ENCODE data around the gene ARHGEF17. TPM values are rescaled to one million over a fixed set of nuclear protein-coding genes. Genes with fewer than 3 reads are reported as not detected.

The ARHGEF17 gene
- total and polyA plus RNA-seq, 2 experiments from 2014 or later, result 30.2 to 35.6 TPM

DNA sequence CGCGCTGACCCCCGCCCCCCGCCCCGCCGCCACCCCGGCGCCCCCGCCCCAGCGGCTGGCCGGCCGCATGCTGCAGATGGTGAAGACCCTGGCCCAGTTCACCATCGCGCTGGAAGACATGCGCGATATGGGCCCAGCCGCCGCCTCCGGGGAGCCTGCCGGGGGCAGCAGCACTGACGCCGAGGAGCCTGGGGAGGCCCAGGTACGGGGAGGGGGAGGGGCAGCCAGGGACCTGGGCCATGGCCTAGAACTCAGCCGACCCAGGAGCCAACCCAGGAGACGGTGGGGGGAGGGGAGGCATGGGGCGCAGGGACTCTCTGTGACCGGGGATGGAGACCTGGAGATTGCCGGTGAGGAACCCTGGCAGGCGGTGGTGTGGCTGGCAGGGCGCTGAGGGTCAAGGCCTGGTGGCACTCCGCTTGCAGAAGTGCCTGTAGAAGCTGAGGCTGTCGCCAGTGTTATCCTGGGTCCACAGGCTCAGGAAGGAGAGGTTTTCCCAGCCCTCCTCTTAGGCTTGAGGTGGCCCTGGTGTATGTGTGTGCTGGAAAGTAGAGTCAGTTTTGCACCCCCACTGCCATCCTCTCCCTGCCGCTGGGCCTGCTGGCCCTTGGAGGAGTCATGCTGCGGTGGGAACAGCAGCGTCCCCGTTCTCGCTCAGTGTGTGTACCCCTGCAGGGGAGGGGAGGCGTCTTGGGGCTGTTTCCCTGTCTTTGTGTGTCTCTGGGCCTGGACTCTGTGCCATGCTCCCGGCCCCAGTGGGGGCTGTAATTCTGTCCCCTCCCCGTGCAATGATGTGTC lies 35.2 kb downstream of the ARHGEF17 start:
- H3K4me2 ChIP-seq, result peak overlapping the region; percentile 93
- WGBS (ENCODE audit: low lambda C conversion rate, missing lambda C conversion rate), result 48% methylated on average over 25 of the region's 40 CpGs

DNA sequence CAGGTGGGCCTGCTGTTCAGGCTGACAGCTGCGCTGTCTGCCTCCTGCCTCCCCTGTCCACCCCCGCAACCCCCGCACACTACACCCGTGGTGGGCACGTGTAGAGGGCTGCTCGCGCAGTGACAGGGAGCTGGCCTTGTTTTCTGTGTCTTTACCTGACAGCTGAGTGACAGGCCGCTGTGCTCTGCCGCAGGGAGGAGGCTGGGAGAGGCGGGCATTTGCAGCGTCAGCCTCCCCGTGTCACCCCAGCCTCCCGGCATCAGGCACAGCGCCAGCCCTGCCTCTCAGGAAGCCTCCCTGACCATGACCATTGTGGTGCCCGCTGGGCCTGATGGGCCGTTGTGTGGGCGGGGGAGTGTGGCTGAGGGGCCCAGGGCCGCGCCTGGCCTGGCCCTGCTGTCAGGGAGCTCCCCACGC lies 36.1 kb downstream of the ARHGEF17 start:
- no peak overlapping the region for H3K4me3 ChIP-seq
- H3K9me3 ChIP-seq (ENCODE audit: low read depth), result no peaks in the 10 kb centered on the region
- no peak overlapping the region for H3K4me2 ChIP-seq
- DNase-seq (ENCODE audit: low spot score), result no peak
- no peaks in the 10 kb centered on the region for H3K9me2 ChIP-seq (replicated peaks; ENCODE audit: insufficient read depth)
- H4K20me1 ChIP-seq (ENCODE audit: insufficient read depth, poor library complexity, severe bottlenecking), result peaks cover 69% of the 10 kb centered on the region
- H3K4me1 ChIP-seq (ENCODE audit: insufficient read depth), result peaks cover 10% of the 10 kb centered on the region
- H2AFZ ChIP-seq, result no peak overlapping the region
- H3K36me3 ChIP-seq (replicated peaks; ENCODE audit: insufficient read depth, low read depth), result no peaks in the 10 kb centered on the region
- peaks cover 70% of the 10 kb centered on the region for H3K79me2 ChIP-seq
- 89% methylated on average over 17 of the region's 20 CpGs for WGBS (ENCODE audit: low lambda C conversion rate, missing lambda C conversion rate)
- no peak overlapping the region for H3K27ac ChIP-seq
- no peaks in the 10 kb centered on the region for H3K27me3 ChIP-seq
- TF ChIP-seq CTCF (IDR thresholded peaks at IDR 0.05; ENCODE audit: poor library complexity) (no peak), EZH2 (IDR thresholded peaks at IDR 0.05; ENCODE audit: borderline replicate concordance) (no peak), EZH2phosphoT487 (IDR thresholded peaks at IDR 0.05; ENCODE audit: low read depth, severe bottlenecking, unreplicated experiment) (no peak)

More for the DNA sequence above, 35.2 kb downstream of the ARHGEF17 start:
- Histone ChIP-seq H3K4me1 (ENCODE audit: insufficient read depth) (peaks cover 10% of the 10 kb centered on the region), H3K4me3 (no peak overlapping the region), H2AFZ (no peak overlapping the region), H3K36me3 (replicated peaks; ENCODE audit: insufficient read depth, low read depth) (no peaks in the 10 kb centered on the region), H3K9me2 (replicated peaks; ENCODE audit: insufficient read depth) (no peaks in the 10 kb centered on the region), H3K27me3 (no peaks in the 10 kb centered on the region), H3K79me2 (peaks cover 79% of the 10 kb centered on the region), H3K9me3 (ENCODE audit: low read depth) (no peaks in the 10 kb centered on the region), H3K27ac (no peak overlapping the region), H4K20me1 (ENCODE audit: insufficient read depth, poor library complexity, severe bottlenecking) (peaks cover 75% of the 10 kb centered on the region)
- DNase-seq (ENCODE audit: low spot score), result no peak
- no peak for TF ChIP-seq EZH2phosphoT487 (IDR thresholded peaks at IDR 0.05; ENCODE audit: low read depth, severe bottlenecking, unreplicated experiment)
- no peak for TF ChIP-seq CTCF (IDR thresholded peaks at IDR 0.05; ENCODE audit: poor library complexity)
- no peak for TF ChIP-seq EZH2 (IDR thresholded peaks at IDR 0.05; ENCODE audit: borderline replicate concordance)

GRCh38 chr11:73345481-73346160 lies 37.5 kb downstream of the ARHGEF17 start:
- H3K36me3 ChIP-seq (replicated peaks; ENCODE audit: insufficient read depth, low read depth), result no peaks in the 10 kb centered on the region
- no peaks in the 10 kb centered on the region for H3K27me3 ChIP-seq
- no peaks in the 10 kb centered on the region for H3K9me3 ChIP-seq (ENCODE audit: low read depth)
- TF ChIP-seq EZH2 (IDR thresholded peaks at IDR 0.05; ENCODE audit: borderline replicate concordance) (no peak), CTCF (IDR thresholded peaks at IDR 0.05; ENCODE audit: poor library complexity) (no peak), EZH2phosphoT487 (IDR thresholded peaks at IDR 0.05; ENCODE audit: low read depth, severe bottlenecking, unreplicated experiment) (no peak)
- no peak overlapping the region for H3K4me3 ChIP-seq
- H2AFZ ChIP-seq, result no peak overlapping the region
- H3K27ac ChIP-seq, result no peak overlapping the region
- 92% methylated on average over 5 of the region's 5 CpGs for WGBS (ENCODE audit: low lambda C conversion rate, missing lambda C conversion rate)
- no peak overlapping the region for H3K4me2 ChIP-seq
- H3K79me2 ChIP-seq, result peaks cover 56% of the 10 kb centered on the region
- no peaks in the 10 kb centered on the region for H3K9me2 ChIP-seq (replicated peaks; ENCODE audit: insufficient read depth)
- peaks cover 10% of the 10 kb centered on the region for H3K4me1 ChIP-seq (ENCODE audit: insufficient read depth)
- peaks cover 55% of the 10 kb centered on the region for H4K20me1 ChIP-seq (ENCODE audit: insufficient read depth, poor library complexity, severe bottlenecking)
- no peak for DNase-seq (ENCODE audit: low spot score)
